Chondrocyte (in vitro differentiated cells): ENCODE results near the gene CASZ1. TPM values are rescaled to one million over a fixed set of nuclear protein-coding genes. Genes with fewer than 3 reads are reported as not detected.

Experiments
- DNase-seq: peaks from one replicate; pipeline ENCODE4 v3.0.0; 2021; ENCODE audit warnings: mixed read lengths, low spot score
- H3K27ac Mint-ChIP-seq: one replicate; pipeline ENCODE4 v1.8.0; 2021; ENCODE audit warnings: mild to moderate bottlenecking, moderate library complexity, mixed read lengths; ENCODE audit not compliant: unreplicated experiment
- H3K27me3 Mint-ChIP-seq: 2 replicates; pipeline ENCODE4 v1.8.0; 2021; ENCODE audit warnings: low read depth, mixed read lengths
- H3K36me3 Mint-ChIP-seq: 2 replicates; pipeline ENCODE4 v1.8.0; 2021; ENCODE audit warnings: low read depth, mixed read lengths
- H3K4me1 Mint-ChIP-seq: 2 replicates; pipeline ENCODE4 v1.8.0; 2021; ENCODE audit warnings: low read depth, mild to moderate bottlenecking, mixed read lengths
- H3K4me3 Mint-ChIP-seq: one replicate; pipeline ENCODE4 v1.8.0; 2021; ENCODE audit warnings: mild to moderate bottlenecking, moderate library complexity, mixed read lengths; ENCODE audit not compliant: unreplicated experiment
- H3K9me3 Mint-ChIP-seq: 2 replicates; pipeline ENCODE4 v1.8.0; 2021; ENCODE audit warnings: low read depth, mixed read lengths
- CTCF ChIP-seq: fragments of 200-600 bp; sonication (generic); IDR thresholded peaks from 2 replicates; pipeline ENCODE4 v1.5.0; 2021; ENCODE audit warnings: antibody characterized with exemption, mild to moderate bottlenecking, moderate library complexity
- total RNA-seq: library from RNA; stranded (reverse); gene quantifications from 3 replicates; pipeline ENCODE4 v1.2.1, GENCODE V29; 2021

The CASZ1 gene
- total RNA-seq, 1 donor from 2014 or later, result 4.1 TPM

- no peaks in the 10 kb centered on the region for H3K9me3 Mint-ChIP-seq
- no peak overlapping the region for H3K27ac Mint-ChIP-seq
- no peaks in the 10 kb centered on the region for H3K36me3 Mint-ChIP-seq
- no peak for TF ChIP-seq CTCF
- H3K27me3 Mint-ChIP-seq, result no peaks in the 10 kb centered on the region
- no peak overlapping the region for H3K4me3 Mint-ChIP-seq
- H3K4me1 Mint-ChIP-seq, result peaks cover 5% of the 10 kb centered on the region
- no peak for DNase-seq
Observed at GRCh38 chr1:10672343-10673050, 123.9 kb downstream of the CASZ1 start.

GRCh38 chr1:10671622-10672342 lies 124.7 kb downstream of the CASZ1 start:
- Mint-ChIP-seq H3K9me3 (no peaks in the 10 kb centered on the region), H3K27ac (no peak overlapping the region), H3K4me3 (no peak overlapping the region), H3K36me3 (no peaks in the 10 kb centered on the region), H3K4me1 (peaks cover 5% of the 10 kb centered on the region), H3K27me3 (no peaks in the 10 kb centered on the region)
- no peak for DNase-seq
- TF ChIP-seq CTCF, result no peak

- H3K4me1 Mint-ChIP-seq, result peaks cover 5% of the 10 kb centered on the region
- no peak for TF ChIP-seq CTCF
- no peaks in the 10 kb centered on the region for H3K9me3 Mint-ChIP-seq
- H3K27me3 Mint-ChIP-seq, result no peaks in the 10 kb centered on the region
- H3K4me3 Mint-ChIP-seq, result no peak overlapping the region
- no peak overlapping the region for H3K27ac Mint-ChIP-seq
- H3K36me3 Mint-ChIP-seq, result no peaks in the 10 kb centered on the region
- no peak for DNase-seq
Observed at GRCh38 chr1:10671090-10671489, 125.4 kb downstream of the CASZ1 start.

- Mint-ChIP-seq H3K9me3 (no peaks in the 10 kb centered on the region), H3K36me3 (no peaks in the 10 kb centered on the region), H3K27ac (no peak overlapping the region), H3K4me3 (no peak overlapping the region), H3K4me1 (peaks cover 5% of the 10 kb centered on the region), H3K27me3 (no peaks in the 10 kb centered on the region)
- TF ChIP-seq CTCF, result no peak
- DNase-seq, result no peak
Observed at GRCh38 chr1:10670190-10670589, 126.3 kb downstream of the CASZ1 start.

- H3K9me3 Mint-ChIP-seq, result no peaks in the 10 kb centered on the region
- no peaks in the 10 kb centered on the region for H3K27me3 Mint-ChIP-seq
- TF ChIP-seq CTCF, result no peak
- H3K4me3 Mint-ChIP-seq, result no peak overlapping the region
- no peaks in the 10 kb centered on the region for H3K36me3 Mint-ChIP-seq
- H3K4me1 Mint-ChIP-seq, result no peaks in the 10 kb centered on the region
- no peak for DNase-seq
- H3K27ac Mint-ChIP-seq, result no peak overlapping the region
Observed at GRCh38 chr1:10669570-10669969, 126.9 kb downstream of the CASZ1 start.
